SK-N-SH (cell line): ENCODE measurements around the gene HMMR.

Experiments
- EP300 ChIP-seq, 2 experiments: IDR thresholded peaks; 2 replicates each; pipeline versions ENCODE4 v1.4.0 to v1.6.1; 2012; ENCODE audit warnings: borderline replicate concordance in 1 of 2, low read depth in 1 of 2, low read length in 1 of 2
- EZH2phosphoT487 ChIP-seq: fragments of 200-600 bp; sonication (generic); IDR thresholded peaks from 2 replicates; pipeline ENCODE4 v1.6.1; 2017; ENCODE audit warnings: low read depth, mixed run types, mild to moderate bottlenecking, antibody characterized with exemption, moderate library complexity, borderline replicate concordance
- FOSL2 ChIP-seq: IDR thresholded peaks from 2 replicates; pipeline ENCODE4 v1.4.0; 2012; ENCODE audit warnings: low read depth, mild to moderate bottlenecking, moderate library complexity, borderline replicate concordance
- JUND ChIP-seq: IDR thresholded peaks from 2 replicates; pipeline ENCODE4 v1.4.0; 2012
- MEF2A ChIP-seq: IDR thresholded peaks from 2 replicates; pipeline ENCODE4 v1.4.0; 2012; ENCODE audit warnings: low read depth, borderline replicate concordance
- MXI1 ChIP-seq: IDR thresholded peaks from 2 replicates; pipeline ENCODE4 v1.6.1; 2012; ENCODE audit warnings: mild to moderate bottlenecking, low read depth, low read length, improper control_type of control experiment
- POLR2AphosphoS5 ChIP-seq: IDR thresholded peaks from 2 replicates; pipeline ENCODE4 v1.6.1; 2012; ENCODE audit warnings: low read depth, low read length
- RAD21 ChIP-seq: IDR thresholded peaks from 2 replicates; pipeline ENCODE4 v1.6.1; 2012; ENCODE audit warnings: mild to moderate bottlenecking, low read length
- RCOR1 ChIP-seq: fragments of 150-350 bp; IDR thresholded peaks from 2 replicates; pipeline ENCODE4 v1.6.1; 2017; ENCODE audit warnings: antibody characterized with exemption, low read length
- TF ChIP-seq, protein P1 (sequence below): IDR thresholded peaks from 2 replicates; pipeline ENCODE4 v1.4.0; 2012; ENCODE audit warnings: low read depth, borderline replicate concordance
- TF ChIP-seq, protein P2 (sequence below): fragments of 200-600 bp; sonication (generic); IDR thresholded peaks from 2 replicates; pipeline ENCODE4 v1.6.1; 2017; ENCODE audit warnings: antibody characterized with exemption, mild to moderate bottlenecking, moderate library complexity
- TF ChIP-seq, protein P3 (sequence below): IDR thresholded peaks from 2 replicates; pipeline ENCODE4 v1.4.0; 2012; ENCODE audit warnings: low read depth

DNA sequence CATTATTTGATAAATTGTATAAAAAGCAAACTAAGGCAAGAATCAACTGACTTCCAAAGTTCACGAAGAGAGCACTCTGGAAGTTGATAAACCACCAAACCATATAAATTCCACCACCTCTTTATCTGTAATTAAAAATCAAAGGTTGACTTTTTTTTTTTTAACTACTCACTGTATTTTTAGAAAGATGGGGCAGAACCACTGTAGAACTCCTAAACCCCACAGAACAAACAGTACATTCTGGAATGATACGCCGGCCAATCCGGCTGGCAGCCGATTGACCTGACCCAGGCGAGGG is 23.5 kb upstream of the HMMR start:
- no peak for TF ChIP-seq EZH2phosphoT487
- no peak; a peak in 1 of 4 replicates for TF ChIP-seq EP300 (IDR thresholded peaks at IDR 0.05; ENCODE audit: borderline replicate concordance in 1 of 2, low read depth in 1 of 2, low read length in 1 of 2)
- TF ChIP-seq RAD21 = no peak
- TF ChIP-seq, protein P1, sequence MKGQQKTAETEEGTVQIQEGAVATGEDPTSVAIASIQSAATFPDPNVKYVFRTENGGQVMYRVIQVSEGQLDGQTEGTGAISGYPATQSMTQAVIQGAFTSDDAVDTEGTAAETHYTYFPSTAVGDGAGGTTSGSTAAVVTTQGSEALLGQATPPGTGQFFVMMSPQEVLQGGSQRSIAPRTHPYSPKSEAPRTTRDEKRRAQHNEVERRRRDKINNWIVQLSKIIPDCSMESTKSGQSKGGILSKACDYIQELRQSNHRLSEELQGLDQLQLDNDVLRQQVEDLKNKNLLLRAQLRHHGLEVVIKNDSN = no peak
- no peak for TF ChIP-seq RCOR1
- TF ChIP-seq, protein P2, sequence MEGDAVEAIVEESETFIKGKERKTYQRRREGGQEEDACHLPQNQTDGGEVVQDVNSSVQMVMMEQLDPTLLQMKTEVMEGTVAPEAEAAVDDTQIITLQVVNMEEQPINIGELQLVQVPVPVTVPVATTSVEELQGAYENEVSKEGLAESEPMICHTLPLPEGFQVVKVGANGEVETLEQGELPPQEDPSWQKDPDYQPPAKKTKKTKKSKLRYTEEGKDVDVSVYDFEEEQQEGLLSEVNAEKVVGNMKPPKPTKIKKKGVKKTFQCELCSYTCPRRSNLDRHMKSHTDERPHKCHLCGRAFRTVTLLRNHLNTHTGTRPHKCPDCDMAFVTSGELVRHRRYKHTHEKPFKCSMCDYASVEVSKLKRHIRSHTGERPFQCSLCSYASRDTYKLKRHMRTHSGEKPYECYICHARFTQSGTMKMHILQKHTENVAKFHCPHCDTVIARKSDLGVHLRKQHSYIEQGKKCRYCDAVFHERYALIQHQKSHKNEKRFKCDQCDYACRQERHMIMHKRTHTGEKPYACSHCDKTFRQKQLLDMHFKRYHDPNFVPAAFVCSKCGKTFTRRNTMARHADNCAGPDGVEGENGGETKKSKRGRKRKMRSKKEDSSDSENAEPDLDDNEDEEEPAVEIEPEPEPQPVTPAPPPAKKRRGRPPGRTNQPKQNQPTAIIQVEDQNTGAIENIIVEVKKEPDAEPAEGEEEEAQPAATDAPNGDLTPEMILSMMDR = no peak
- TF ChIP-seq FOSL2 = no peak
- TF ChIP-seq POLR2AphosphoS5 = no peak
- TF ChIP-seq MEF2A = no peak
- TF ChIP-seq, protein P3, sequence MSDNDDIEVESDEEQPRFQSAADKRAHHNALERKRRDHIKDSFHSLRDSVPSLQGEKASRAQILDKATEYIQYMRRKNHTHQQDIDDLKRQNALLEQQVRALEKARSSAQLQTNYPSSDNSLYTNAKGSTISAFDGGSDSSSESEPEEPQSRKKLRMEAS = no peak
- TF ChIP-seq JUND = no peak
- TF ChIP-seq MXI1 = no peak
